Activated T-cell treated with anti-CD3 and anti-CD28 coated beads for 48 hours (primary cell): ENCODE measurements around the gene SH3RF3.
"Not testable (repeated sequence)": the region's sequence is repeated elsewhere in the genome, so short reads cannot be mapped to it uniquely, and the experiment has no call there.

Experiments
- DNase-seq: peaks from one replicate; pipeline ENCODE4 v3.0.0-alpha.2; 2020; ENCODE audit warnings: low read depth

SH3RF3 gene

DNA sequence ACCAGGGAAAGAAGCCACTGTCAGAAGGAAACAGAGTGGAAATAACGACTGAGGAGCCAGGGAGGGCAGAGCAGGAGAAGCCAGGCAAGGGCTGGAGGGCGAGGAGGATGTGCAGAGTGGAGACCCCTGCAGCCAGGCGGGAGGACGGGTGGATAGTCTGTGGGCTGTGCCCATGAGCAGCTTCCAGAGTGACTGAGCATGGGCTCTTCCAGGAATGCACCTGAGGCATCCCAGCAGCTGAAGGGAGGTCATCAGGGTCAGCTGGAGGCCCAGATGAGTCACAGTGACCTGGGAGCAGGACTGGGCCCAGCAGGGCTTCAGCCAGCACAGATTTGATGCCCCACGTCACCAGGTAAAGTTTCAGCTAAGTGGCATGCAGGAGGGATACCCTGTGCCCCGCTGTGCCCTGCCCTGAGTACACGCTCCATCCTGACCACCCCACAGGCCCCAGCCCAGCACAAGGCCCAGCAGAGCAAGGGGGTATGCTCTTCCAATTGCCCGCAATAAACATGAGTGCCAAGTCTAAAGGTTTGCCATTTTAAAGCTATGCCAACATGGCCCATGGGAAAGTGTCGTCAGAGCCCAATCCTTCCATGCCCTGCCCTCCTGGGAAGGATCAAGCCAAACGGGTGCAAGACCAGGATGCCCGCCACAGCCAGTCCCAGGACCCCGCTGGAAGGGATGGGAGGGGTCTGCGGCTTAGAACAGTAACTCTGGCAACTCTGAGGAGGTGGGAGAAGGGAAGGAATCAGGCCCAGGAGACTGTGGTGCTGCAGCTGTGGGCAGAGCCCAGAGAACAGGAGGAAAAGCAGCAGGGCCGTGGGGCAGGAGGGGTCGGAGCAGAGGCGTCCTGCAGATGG is 399.1 kb downstream of the SH3RF3 start:
- DNase-seq, result no peak

DNA sequence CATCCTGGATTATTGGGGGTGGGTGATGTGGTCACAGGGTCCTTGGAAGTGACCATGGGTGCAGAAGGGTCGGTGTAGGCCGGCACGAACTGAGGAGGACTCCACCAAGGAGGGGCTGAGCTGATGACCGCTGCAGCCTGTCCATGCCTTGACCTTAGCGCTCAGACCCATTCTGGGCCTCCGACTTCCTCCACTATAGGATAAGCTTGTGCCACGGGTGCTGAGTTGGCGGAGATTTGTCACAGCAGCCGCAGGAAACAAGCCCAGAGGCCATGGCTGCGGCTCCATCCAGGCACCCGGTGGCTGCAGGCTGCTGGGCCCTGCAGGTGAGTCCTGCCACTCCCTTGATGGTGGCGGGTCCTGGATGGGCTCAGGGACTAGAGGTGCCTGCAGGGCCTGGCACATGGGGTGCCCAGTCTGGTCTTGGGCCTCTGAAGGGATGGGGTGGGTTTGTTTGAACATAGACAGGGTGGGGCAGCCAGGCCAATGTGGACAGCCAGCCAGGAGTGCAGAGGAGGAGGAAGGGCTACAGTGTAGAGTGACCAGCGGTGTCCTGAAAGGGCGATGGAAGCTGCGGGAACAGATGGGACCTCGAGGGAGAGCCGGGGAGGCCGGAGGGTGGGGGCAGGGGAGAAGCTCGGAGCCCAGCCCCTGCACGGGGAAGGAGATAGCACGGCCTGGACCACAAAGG is 400.0 kb downstream of the SH3RF3 start:
- DNase-seq, result no peak

DNA sequence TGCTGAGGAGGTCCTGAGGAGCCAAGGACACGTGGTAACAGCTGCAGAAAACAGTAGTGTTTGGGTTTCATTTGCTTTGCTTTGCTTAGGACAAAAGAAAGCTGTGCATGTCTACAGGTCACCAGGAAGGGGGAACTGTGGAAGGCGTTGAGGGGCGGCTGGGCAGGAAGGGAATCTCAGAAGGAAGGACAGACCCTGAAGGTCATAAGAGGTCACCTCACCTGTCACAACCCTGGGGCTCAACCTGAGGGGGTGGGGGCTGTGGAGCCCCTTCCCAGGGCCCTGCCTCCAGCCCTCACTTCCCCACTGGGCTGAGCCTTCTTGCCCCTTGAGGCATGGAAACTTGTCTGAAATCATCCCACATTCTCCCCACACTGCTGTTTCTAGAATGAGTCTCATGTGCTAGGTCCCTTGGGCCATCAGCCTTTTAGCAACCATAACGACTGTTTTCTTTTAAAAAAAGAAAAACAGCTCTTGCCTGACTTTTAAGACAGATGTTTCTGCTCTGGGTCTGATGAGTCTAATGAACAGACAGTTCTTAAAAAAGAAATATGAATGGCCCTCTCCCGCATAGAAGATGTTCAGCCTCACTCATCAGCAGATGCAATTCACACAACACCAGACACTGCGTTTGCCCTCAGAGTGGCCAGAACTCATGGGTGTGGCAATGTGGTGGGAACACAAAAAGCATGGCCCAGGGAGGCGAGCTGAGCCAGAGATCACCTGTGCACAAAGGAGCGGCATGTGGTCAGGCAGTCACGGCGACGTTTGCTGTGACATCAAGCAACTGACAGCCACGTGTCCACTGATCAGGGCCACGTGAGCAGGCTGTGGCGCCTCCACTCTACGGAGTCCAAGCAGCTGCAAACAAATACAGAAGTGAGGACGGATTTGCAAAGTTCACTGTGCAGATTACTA is 400.8 kb downstream of the SH3RF3 start:
- no peak for DNase-seq

DNA sequence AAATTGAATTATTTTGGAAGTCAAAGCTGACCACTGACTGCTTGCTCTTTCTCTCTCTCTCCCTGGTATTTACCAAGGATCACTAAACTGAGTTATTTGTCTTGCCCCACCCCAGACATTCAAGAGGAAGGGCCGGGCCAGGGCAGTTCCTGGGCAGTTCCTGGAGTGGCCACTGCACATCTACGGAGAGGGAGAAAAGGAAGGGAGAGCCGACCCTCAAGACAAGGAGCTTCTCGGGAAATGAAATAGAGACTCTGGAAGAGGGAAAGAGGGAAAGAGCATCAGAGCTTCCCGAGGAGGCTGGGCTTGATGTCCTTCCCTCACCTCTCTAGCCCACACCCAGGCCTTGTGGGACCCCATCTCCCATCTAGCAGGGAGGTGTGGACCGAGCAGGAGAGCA is 401.7 kb downstream of the SH3RF3 start:
- DNase-seq, result no peak

DNA sequence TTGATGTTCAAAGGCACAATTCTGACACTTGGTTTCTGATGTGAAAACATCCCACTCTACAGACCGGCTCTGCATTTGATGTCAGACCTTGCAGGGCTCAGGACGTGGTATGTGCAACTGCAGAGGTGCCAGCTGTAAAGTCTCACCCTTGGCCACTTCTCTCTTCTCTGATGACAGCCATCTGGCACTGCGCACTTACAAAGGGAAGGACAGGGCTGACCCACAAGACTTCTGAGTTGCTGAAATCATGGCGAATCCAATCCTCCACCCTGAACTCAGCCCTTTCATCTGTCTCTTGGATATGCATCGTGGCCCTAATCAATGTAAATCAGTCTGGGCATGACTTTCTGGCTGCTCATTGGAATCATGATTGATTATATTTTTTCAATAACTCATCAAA is 402.2 kb downstream of the SH3RF3 start:
- DNase-seq, result no peak

DNA sequence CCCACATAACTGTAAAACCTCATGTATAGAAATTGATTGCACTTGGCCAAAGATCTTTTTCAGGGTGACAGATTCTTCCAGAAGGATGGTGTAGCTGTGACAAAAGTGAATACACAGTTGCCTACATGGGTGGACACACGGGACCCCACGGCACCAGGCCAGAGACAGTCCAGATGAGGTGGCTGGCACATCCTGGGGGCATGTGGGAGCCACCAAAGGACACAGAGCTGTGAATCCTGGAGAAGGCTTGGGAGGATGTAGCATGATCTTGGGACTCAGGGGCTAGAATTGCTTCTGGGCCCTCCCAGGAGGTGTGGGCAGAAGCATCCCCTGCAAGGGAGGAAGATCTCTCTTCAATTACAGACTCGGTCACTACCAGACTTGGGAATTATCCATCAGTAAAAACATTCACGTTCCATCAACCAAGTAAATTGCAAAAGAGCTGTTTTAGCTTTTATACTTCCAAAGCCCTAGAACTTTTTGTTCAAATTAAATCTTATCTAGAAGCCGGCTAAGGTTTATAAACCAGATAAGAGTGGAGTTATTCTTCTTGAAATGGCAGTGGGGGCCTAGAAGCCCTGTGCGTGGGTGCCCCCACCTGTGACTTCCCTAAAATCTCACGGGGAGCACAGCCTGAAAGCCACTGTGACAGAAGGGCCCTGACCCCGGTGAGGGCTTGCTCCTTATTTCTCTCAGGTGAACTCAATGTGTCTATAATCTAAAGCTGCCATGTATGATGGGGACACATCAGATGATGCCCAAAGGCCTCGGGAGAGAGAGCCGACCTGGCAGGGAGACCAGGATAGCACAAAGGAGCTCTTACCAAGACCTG is 403.1 kb downstream of the SH3RF3 start:
- DNase-seq, result no peak

DNA sequence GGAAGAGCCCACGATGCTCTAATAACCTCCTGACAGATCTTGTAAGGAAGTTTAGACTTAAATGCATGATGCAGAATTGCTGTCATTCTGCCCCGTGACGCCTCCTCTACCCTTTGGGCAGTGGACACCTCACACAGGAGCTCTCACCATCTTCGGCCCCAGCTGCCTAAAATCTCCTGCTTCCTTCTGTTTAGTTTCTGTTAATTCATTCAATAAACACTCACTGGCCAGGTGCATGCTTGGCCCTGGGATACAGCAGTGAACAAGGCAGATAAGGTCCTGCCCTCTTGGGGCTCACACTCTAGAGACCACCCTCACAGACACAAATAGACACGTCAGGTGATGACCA is 403.7 kb downstream of the SH3RF3 start:
- DNase-seq, result no peak

DNA sequence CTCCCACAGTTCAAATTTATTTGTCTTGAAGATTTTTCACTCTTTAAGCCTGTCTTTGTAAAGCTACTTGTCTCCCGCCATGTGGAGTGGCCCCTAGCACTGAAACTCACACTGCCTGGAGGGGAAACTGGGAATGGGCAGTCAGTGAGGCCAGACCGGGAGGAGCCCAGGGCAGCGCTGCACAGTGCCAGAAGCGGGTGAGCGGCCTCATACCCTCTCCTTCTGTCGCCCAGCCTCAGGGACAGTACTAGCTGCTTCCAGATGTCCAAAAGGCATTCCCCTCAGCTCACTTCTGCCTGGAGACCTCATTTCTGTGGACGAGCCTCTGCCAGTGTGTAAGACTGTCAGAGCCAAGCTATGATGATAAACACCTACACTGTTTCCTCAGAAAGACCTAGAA is 404.8 kb downstream of the SH3RF3 start:
- DNase-seq, result no peak

DNA sequence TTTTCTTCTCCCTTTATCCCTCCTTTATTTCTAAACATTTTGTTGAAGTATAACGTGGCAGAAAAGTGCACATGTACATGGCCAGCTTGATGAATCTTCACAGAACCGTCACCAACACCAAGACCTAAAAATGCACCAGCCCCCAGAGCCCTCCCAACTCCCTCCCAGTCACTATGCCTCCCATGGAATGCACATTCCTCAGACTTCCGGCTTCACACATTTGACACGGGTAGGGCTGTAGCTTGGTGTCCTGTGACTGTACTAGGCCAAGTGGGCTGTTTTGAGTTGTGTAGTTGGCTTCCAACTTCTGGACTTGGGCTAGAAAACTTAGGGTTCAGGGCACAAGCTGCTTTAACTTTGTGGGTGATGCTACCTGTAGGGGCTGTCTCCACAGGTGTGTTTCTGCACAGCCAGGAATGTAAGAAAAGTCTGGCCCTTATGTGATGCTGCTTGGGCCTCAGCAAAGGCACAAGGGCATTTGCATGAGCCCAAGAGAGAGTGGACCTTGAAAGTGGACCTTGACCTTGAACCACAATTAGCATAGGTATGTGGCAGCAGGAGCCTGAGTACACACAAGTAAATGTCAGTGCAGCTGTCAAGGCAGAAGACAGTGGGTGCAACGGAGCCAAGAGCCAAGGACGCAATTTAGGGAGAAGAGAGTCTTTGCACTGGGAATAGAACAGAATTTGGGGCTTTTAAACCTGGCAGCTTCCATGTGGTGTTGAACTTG is 406.4 kb downstream of the SH3RF3 start:
- no peak for DNase-seq

DNA sequence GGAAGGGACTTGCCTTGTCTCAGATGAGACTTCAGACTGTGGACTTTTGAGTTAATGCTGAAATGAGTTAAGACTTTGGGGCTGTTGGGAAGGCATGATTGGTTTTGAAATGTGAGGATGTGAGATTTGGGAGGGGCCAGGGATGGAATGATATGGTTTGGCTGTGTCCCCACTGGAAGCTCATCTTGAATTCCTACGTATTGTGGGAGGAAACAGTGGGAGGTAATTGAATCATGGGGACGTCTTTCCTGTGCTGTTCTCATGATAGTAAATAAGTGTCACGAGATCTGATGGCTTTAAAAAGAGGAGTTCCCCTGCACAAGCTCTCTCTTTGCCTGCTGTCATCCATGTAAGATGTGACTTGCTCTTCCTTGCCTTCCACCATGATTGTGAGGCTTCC is 407.6 kb downstream of the SH3RF3 start:
- not testable (repeated sequence) for DNase-seq

DNA sequence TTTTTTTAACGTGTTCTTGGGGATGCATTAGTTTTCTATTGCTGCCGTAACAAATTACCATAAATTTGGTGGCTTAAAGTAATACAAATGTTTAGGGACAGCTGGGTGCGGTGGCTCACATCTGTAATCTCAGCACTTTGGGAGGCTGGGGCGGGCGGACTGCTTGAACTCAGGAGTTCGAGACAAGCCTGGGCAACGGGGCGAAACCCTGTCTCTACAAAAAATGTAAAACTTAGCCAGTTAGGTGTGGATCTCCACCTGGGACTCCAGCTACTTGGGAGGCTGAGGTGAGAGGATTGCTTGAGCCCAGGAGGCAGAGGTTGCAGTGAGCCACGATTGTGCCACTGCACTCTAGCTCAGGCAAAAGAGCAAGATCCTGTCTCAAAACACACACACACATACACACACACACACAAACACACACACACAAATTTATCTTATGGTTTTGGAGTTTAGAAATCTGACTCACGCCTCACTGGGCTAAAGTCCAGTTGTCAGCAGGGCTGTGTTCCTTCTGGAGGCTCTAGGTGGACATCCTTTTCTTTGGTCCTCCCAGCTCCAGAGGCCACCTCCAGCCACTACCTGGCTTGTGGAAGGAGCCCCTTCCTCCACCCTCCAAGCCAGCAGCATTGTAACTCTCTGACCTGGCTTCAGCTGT is 408.7 kb downstream of the SH3RF3 start:
- no peak for DNase-seq

DNA sequence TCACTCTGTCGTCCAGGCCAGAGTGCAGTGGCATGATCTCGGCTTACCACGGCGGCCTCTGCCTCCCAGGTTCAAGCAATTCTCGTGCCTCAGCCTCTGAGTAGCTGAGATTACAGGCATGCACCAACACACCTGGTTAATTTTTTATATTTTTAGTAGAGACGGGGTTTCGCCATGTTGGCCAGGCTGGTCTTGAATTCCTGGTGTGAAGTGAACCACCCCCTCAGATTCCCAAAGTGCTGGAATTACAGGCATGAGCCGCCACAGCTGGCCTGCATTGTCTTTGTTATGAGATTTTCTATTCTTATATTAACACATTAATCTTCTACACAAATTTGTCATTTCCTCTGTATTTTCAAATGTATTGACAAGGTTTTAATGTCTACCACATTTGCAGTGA is 409.5 kb downstream of the SH3RF3 start:
- DNase-seq, result no peak

DNA sequence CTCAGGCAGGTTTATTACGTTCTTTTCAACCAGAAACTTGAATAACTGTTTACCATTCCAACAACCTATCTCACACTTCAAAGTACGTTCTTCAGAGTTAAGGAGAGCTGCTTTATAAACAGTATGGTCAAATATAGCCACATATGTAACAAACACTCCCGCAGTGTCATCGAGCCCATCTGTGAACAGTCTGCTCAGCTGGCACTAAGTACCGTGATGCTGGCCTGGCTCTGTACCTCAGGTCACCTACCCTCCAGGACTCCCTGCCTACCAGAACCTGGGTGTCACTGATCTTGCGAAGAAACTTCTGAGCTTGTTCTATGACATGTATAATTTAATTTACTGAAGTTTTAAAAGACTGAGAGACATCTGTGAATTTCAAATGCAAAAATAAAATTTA is 413.4 kb downstream of the SH3RF3 start:
- no peak for DNase-seq

DNA sequence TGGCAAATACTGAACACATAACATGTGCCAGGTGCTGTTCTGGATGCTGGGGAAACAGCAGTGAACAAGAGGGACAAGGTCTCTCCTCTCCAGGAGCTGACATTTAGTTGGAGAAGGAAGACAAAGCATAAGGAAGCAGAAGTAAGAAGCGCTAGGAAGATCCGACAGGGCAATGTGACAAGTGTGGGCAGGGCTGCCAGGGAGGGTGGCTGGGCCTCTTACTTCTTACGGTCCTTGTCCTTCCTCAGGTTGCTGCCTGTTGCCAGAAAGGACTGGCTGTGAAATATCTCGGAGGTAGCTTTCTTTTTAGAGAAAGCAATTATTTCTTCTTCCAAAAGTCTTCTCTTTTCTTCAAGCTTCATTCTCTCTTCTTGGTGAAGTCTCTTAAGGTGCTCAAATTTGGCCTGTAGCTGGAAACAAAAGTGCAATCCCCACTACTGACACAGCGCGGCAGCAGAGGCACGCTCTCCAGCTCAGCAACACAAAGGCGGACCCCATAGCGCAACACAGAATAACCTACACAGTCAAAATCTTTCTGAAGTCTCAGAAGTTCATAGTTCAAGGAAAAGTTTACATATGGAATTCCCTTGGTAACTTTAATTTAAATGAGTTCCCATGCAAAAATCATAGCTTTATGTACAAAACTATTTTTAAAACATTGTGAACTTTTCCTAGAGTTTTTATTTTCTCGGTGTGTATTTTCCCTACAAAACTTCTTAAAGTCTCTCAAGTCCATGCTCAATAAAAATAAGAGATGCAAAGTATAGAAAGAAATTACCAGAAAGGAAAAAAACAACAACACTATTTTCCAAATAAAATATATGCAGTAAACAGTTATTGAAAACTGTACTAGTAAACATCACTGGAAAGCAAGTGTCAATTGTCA is 417.1 kb downstream of the SH3RF3 start:
- DNase-seq, result peak; percentile 53

DNA sequence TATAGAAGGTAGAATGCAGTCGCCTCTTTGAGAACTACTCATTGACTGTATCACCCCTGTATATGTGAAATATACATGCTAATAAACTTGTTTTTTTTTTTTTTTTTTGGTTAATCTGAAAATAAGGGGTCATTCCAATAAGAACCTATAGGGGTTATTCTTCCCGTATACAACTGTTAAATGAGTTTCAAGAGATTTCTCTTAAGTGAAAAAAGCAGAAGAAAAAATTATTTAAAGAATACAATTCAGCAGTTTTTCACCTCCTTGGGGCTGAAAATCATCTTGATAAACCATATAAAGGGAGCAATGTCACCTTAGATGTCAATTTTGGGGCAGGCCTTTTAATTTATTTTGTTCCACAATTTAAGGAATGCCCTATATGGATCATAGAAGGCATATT is 418.3 kb downstream of the SH3RF3 start:
- DNase-seq, result no peak

DNA sequence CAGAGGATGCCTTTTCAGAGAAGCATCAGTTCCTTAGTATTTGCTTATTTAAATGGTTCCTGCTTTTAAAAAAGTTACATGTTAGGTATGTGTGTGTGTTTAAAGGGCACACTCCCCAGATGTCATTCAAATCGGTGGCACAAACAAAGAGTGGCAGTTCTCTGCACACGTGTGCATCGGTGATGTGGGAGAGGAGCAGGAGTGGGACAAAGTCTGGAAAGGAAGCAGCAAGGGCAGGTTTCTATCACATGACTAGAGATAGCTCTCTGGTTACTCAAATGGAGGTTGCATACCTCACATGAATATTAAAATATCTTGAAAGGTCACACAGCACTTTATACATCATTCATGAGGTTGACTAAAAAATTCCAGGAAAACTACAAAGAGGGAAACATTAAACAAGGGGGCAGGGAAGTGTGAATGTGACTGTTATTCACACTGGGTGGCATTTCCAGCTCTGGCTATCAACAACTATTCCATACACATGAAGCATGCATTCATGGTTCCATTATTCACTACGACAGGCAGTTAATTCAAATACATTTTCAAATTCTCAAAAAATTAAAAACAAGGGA is 420.1 kb downstream of the SH3RF3 start:
- DNase-seq, result no peak
